HepG2 (cell line): ENCODE results near the gene PTPRQ. TPM values are rescaled to one million over a fixed set of nuclear protein-coding genes. Genes with fewer than 3 reads are reported as not detected.

Source experiments
- ATAC-seq: fragments of 200-7000 bp; cut with Tn5 transposase; 3 replicates; pipeline ENCODE4 v1.9.1; 2020; ENCODE audit warnings: mild to moderate bottlenecking, moderate library complexity
- BruUV-seq: library from RNA; stranded (reverse); fragments of 400-500 nt; replicated peaks from 2 replicates; lab custom pipeline; 2021; lab: Mats Ljungman, UMichigan
- CTCF ChIA-PET: fragments of 300-600 bp; formaldehyde crosslinking; extraction: SDS; loops from one replicate; lab custom pipeline; 2021; ENCODE audit warnings: low total read pairs, inconsistent platforms, low intra/inter-chr PET ratio; lab: Yijun Ruan, JAX
- POLR2A ChIA-PET: fragments of 350-600 bp; sonication (Branson Sonifier 250); formaldehyde crosslinking; loops from one replicate; lab custom pipeline; 2020; ENCODE audit warnings: antibody characterized with exemption, inconsistent platforms; lab: Yijun Ruan, JAX
- DNase-seq: peaks from one replicate; pipeline ENCODE4 v3.0.0-alpha.2; 2015; ENCODE audit warnings: low spot score
- FAIRE-seq: peaks from 3 replicates; lab custom pipeline; 2011; peaks lifted over from hg19 to GRCh38; lab: Jason Lieb, UNC
- H2AFZ ChIP-seq: one replicate; pipeline ENCODE4 v1.6.1; 2011; ENCODE audit warnings: low read length, inconsistent platforms
- H3K27ac ChIP-seq: fragments of 300-600 bp; 3 replicates; pipeline ENCODE4 v1.8.0; 2011; ENCODE audit warnings: mixed run types, mild to moderate bottlenecking, mixed read lengths, low read length, inconsistent platforms; ENCODE audit not compliant: insufficient read depth; ENCODE audit errors: extremely low read length
- H3K27me3 ChIP-seq, 2 experiments: fragments of 200-600 bp in 1 of 2; 2 replicates in 1 of 2; 3 replicates in 1 of 2; pipeline versions ENCODE4 v1.6.0 to v1.8.0; 2011; ENCODE audit warnings: low read length in 2 of 2, mild to moderate bottlenecking in 2 of 2, moderate library complexity in 2 of 2, inconsistent platforms in 1 of 2; ENCODE audit not compliant: insufficient read depth in 2 of 2, control insufficient read depth in 1 of 2
- H3K36me3 ChIP-seq, 2 experiments: fragments of 200-600 bp in 1 of 2; replicated peaks in 1 of 2; 2 replicates in 1 of 2; 3 replicates in 1 of 2; pipeline versions ENCODE4 v1.5.1 to v1.8.0; 2011; ENCODE audit warnings: low read length in 2 of 2, inconsistent platforms in 1 of 2; ENCODE audit not compliant: insufficient read depth in 2 of 2, control insufficient read depth in 1 of 2
- H3K4me1 ChIP-seq: 2 replicates; pipeline ENCODE4 v1.5.1; 2012; ENCODE audit warnings: low read length, inconsistent platforms; ENCODE audit not compliant: insufficient read depth
- H3K4me2 ChIP-seq: 2 replicates; pipeline ENCODE4 v1.6.0; 2011; ENCODE audit warnings: low read depth, low read length, inconsistent platforms
- H3K4me3 ChIP-seq, 3 experiments: fragments of 200-600 bp in 1 of 3; sonication (generic), shearing (Covaris generic) in 1 of 3; replicated peaks in 1 of 3; 2 replicates each; pipeline ENCODE4 v1.5.1; 2011 to 2016; ENCODE audit warnings: low read length in 3 of 3, inconsistent platforms in 2 of 3, low read depth in 2 of 3, mild to moderate bottlenecking in 2 of 3, control low read depth in 1 of 3, mixed read lengths in 1 of 3; ENCODE audit not compliant: insufficient read depth in 1 of 3
- H3K79me2 ChIP-seq: one replicate; pipeline ENCODE4 v1.6.1; 2011; ENCODE audit warnings: low read length, inconsistent platforms; ENCODE audit not compliant: insufficient read depth
- H3K9ac ChIP-seq: 2 replicates; pipeline ENCODE4 v1.6.0; 2011; ENCODE audit warnings: mild to moderate bottlenecking, low read depth, low read length, inconsistent platforms; ENCODE audit not compliant: insufficient read depth
- H3K9me3 ChIP-seq: 2 replicates; pipeline ENCODE4 v1.5.1; 2012; ENCODE audit warnings: mild to moderate bottlenecking, low read length
- H4K20me1 ChIP-seq: 2 replicates; pipeline ENCODE4 v1.6.0; 2011; ENCODE audit warnings: inconsistent platforms, mild to moderate bottlenecking, low read length, moderate library complexity; ENCODE audit not compliant: insufficient read depth
- CHCHD3 ChIP-seq: sonication (generic); formaldehyde crosslinking; IDR thresholded peaks from 2 replicates; pipeline ENCODE4 v1.8.0; 2022; ENCODE audit warnings: mild to moderate bottlenecking, missing genetic modification reagents, moderate library complexity
- LCORL ChIP-seq, 2 experiments: fragments of 450-650 bp in 1 of 2; sonication (generic) in 1 of 2; formaldehyde crosslinking in 1 of 2; IDR thresholded peaks; 2 replicates each; pipeline versions ENCODE4 v1.5.0 to v1.6.1; 2017 to 2020; ENCODE audit warnings: antibody characterized with exemption in 1 of 2, missing genetic modification reagents in 1 of 2
- MNT ChIP-seq: fragments of 450-650 bp; IDR thresholded peaks from 2 replicates; pipeline ENCODE4 v1.6.1; 2016
- TFE3 ChIP-seq: IDR thresholded peaks from 2 replicates; pipeline ENCODE4 v1.6.1; 2016
- THAP9 ChIP-seq: sonication (generic); formaldehyde crosslinking; IDR thresholded peaks from 2 replicates; pipeline ENCODE4; 2020; ENCODE audit warnings: missing genetic modification reagents, mild to moderate bottlenecking, borderline replicate concordance
- ZBTB14 ChIP-seq: sonication (generic); formaldehyde crosslinking; IDR thresholded peaks from 2 replicates; pipeline ENCODE4 v1.4.0; 2020; ENCODE audit warnings: missing genetic modification reagents
- ZNF12 ChIP-seq: sonication (generic); formaldehyde crosslinking; IDR thresholded peaks from 2 replicates; pipeline ENCODE4 v1.5.0; 2020; ENCODE audit warnings: missing genetic modification reagents
- ZNF367 ChIP-seq: sonication (generic); formaldehyde crosslinking; IDR thresholded peaks from 2 replicates; pipeline ENCODE4 v1.4.0; 2020; ENCODE audit warnings: missing genetic modification reagents, borderline replicate concordance
- ZNF678 ChIP-seq: sonication (generic); formaldehyde crosslinking; IDR thresholded peaks from 2 replicates; pipeline ENCODE4 v1.4.0; 2020; ENCODE audit warnings: mild to moderate bottlenecking, missing genetic modification reagents
- ZNF83 ChIP-seq: sonication (generic); formaldehyde crosslinking; IDR thresholded peaks from 2 replicates; pipeline ENCODE4 v1.4.0; 2020; ENCODE audit warnings: missing genetic modification reagents, mild to moderate bottlenecking, borderline replicate concordance
- ZNF878 ChIP-seq: sonication (generic); formaldehyde crosslinking; IDR thresholded peaks from 2 replicates; pipeline ENCODE4 v1.8.1; 2023; ENCODE audit warnings: mild to moderate bottlenecking, missing genetic modification reagents, moderate library complexity
- whole genome bisulfite sequencing: methylation state at CpG from one replicate; pipeline ENCODE4 v1.1.6; 2017; ENCODE audit warnings: low lambda C conversion rate; 5-methylcytosine and 5-hydroxymethylcytosine counted together
- in situ Hi-C: cut with HindIII; loops from 2 replicates; pipeline ENCODE4 v1.10.0; 2017; ENCODE audit warnings: low pct_unique_long_range_greater_than_20kb; ENCODE audit not compliant: extremely low pct_ligation_motif_present
- intact Hi-C: fragments of 100-400 bp; cut with micrococcal nuclease; formaldehyde crosslinking; loops from one replicate; pipeline ENCODE4 v1.10.0; 2022; ENCODE audit not compliant: unreplicated experiment
- polyA plus RNA-seq, 8 experiments: library from polyadenylated mRNA; depleted of rRNA in 3 of 8; stranded (reverse) in 7 of 8; unstranded in 1 of 8; fragments of >200 nt; fragmentation: Illumina TruSeq in 4 of 8; extraction: Trizol in 4 of 8; gene quantifications; 2 replicates each; pipeline versions ENCODE4 v1.2.1 to v1.2.3, GENCODE V29; 2011 to 2016; ENCODE audit warnings: low read depth in 4 of 8, missing spikeins in 1 of 8, mixed read lengths in 1 of 8; ENCODE audit not compliant: insufficient read depth in 1 of 8
- total RNA-seq, 5 experiments: library from RNA; depleted of rRNA; stranded (reverse); fragments of >200 nt; fragmentation: Illumina TruSeq; extraction: Trizol; gene quantifications; 2 replicates each; pipeline ENCODE4 v1.2.3, GENCODE V29; 2016; ENCODE audit warnings: low read depth in 1 of 5

Gene PTPRQ
- total and polyA plus RNA-seq, 2 of the 13 experiments (the other 11 are each of a cell fraction or from before 2014, with no cell fraction given) = not detected

GRCh38 chr12:80469681-80470080 lies 25.6 kb downstream of the PTPRQ start:
- Histone ChIP-seq H3K36me3 (no peaks in the 10 kb centered on the region), H3K9ac (no peak overlapping the region), H3K4me3 (no peak overlapping the region), H3K27ac (no peak overlapping the region), H2AFZ (no peak overlapping the region), H3K9me3 (no peaks in the 10 kb centered on the region), H3K27me3 (no peaks in the 10 kb centered on the region), H3K4me2 (no peak overlapping the region), H3K79me2 (no peaks in the 10 kb centered on the region), H4K20me1 (no peaks in the 10 kb centered on the region), H3K4me1 (no peaks in the 10 kb centered on the region)
- ATAC-seq = no peak
- TF ChIP-seq CHCHD3 (no peak), MNT (peak; percentile 43)
- WGBS = 49% methylated on average over 1 of the region's 1 CpG
- FAIRE-seq = no peak
- POLR2A ChIA-PET = no interaction called here
- intact Hi-C loops (loop anchor here (10.0 kb wide), 1 partner anchor 475 kb away; no protein-coding TSS in a partner anchor), in situ Hi-C loops (no loop called here)
- DNase-seq = no peak
- BruUV-seq = no TSS peak
- CTCF ChIA-PET = no interaction called here

- no TSS peak for BruUV-seq
- no peak for ATAC-seq
- no peak for FAIRE-seq
- TF ChIP-seq ZBTB14 (CRISPR knock-in tag) (no peak), ZNF878 (no peak), TFE3 (no peak), ZNF678 (CRISPR knock-in tag) (no peak), THAP9 (CRISPR knock-in tag) (no peak), ZNF83 (CRISPR knock-in tag) (no peak), ZNF12 (no peak), LCORL (IDR thresholded peaks at IDR 0.05) (no peak), LCORL (CRISPR knock-in tag; IDR thresholded peaks at IDR 0.05) (no peak), ZNF367 (CRISPR knock-in tag) (no peak)
Observed at GRCh38 chr12:80470403-80470802, 26.4 kb downstream of the PTPRQ start.

More at GRCh38 chr12:80470403-80470802, 26.4 kb downstream of the PTPRQ start:
- no peak overlapping the region for H3K4me2 ChIP-seq
- no peaks in the 10 kb centered on the region for H3K36me3 ChIP-seq
- H3K27me3 ChIP-seq = no peaks in the 10 kb centered on the region
- no peak for DNase-seq
- no peak overlapping the region for H3K9ac ChIP-seq
- H3K27ac ChIP-seq = no peak overlapping the region
- H3K9me3 ChIP-seq = no peaks in the 10 kb centered on the region
- H4K20me1 ChIP-seq = no peaks in the 10 kb centered on the region
- 10% methylated on average over 1 of the region's 1 CpG for WGBS
- intact Hi-C loops = loop anchor here (10.0 kb wide), 1 partner anchor 474 kb away; no protein-coding TSS in a partner anchor
- in situ Hi-C loops = no loop called here
- H3K79me2 ChIP-seq = no peaks in the 10 kb centered on the region
- H3K4me3 ChIP-seq = no peak overlapping the region
- ChIA-PET CTCF (no interaction called here), POLR2A (no interaction called here)
- H2AFZ ChIP-seq = no peak overlapping the region
- no peaks in the 10 kb centered on the region for H3K4me1 ChIP-seq
